ENCODE data around the gene TRPC5OS. TPM values are rescaled to one million over a fixed set of nuclear protein-coding genes. Genes with fewer than 3 reads are reported as not detected.

TRPC5OS gene
- total RNA-seq, 1 donor from 2014 or later, result not detected

- H3K27me3 ChIP-seq (ENCODE audit: low read depth), result no peaks in the 10 kb centered on the region
- intact Hi-C loops (cut with DNase I), result no loop called here
- TF ChIP-seq CTCF (IDR thresholded peaks at IDR 0.05), result no peak
These were observed 28.4 kb upstream of the TRPC5OS start for GRCh38 chrX:111847491-111848133.

GRCh38 chrX:111848541-111848940 is 27.4 kb upstream of the TRPC5OS start:
- Histone ChIP-seq H3K4me3 (no peak overlapping the region), H3K27ac (no peak overlapping the region), H3K4me1 (no peaks in the 10 kb centered on the region), H3K36me3 (no peaks in the 10 kb centered on the region), H3K27me3 (ENCODE audit: low read depth) (no peaks in the 10 kb centered on the region), H3K9me3 (no peaks in the 10 kb centered on the region)
- no peak for ATAC-seq
- no peak for TF ChIP-seq CTCF (IDR thresholded peaks at IDR 0.05)
- no peak for DNase-seq
- intact Hi-C loops (cut with DNase I), result no loop called here

More at GRCh38 chrX:111847491-111848133, 28.4 kb upstream of the TRPC5OS start:
- Histone ChIP-seq H3K27ac (no peak overlapping the region), H3K4me3 (no peak overlapping the region), H3K4me1 (no peaks in the 10 kb centered on the region), H3K36me3 (no peaks in the 10 kb centered on the region), H3K9me3 (no peaks in the 10 kb centered on the region)
- ATAC-seq (no peak), DNase-seq (no peak)

GRCh38 chrX:111850975-111851374 is 25.0 kb upstream of the TRPC5OS start:
- no peaks in the 10 kb centered on the region for H3K27me3 ChIP-seq (ENCODE audit: low read depth)
- H3K27ac ChIP-seq, result no peak overlapping the region
- no peaks in the 10 kb centered on the region for H3K9me3 ChIP-seq
- intact Hi-C loops (cut with DNase I), result no loop called here
- ATAC-seq (no peak), DNase-seq (no peak)
- no peak for TF ChIP-seq CTCF (IDR thresholded peaks at IDR 0.05)
- H3K4me1 ChIP-seq, result no peaks in the 10 kb centered on the region
- H3K4me3 ChIP-seq, result no peak overlapping the region
- H3K36me3 ChIP-seq, result no peaks in the 10 kb centered on the region

- intact Hi-C loops (cut with DNase I), result no loop called here
- H3K9me3 ChIP-seq, result no peaks in the 10 kb centered on the region
- TF ChIP-seq CTCF (IDR thresholded peaks at IDR 0.05), result no peak
- no peak overlapping the region for H3K4me3 ChIP-seq
- H3K27me3 ChIP-seq (ENCODE audit: low read depth), result no peaks in the 10 kb centered on the region
- no peaks in the 10 kb centered on the region for H3K4me1 ChIP-seq
- ATAC-seq (no peak), DNase-seq (no peak)
- no peak overlapping the region for H3K27ac ChIP-seq
- no peaks in the 10 kb centered on the region for H3K36me3 ChIP-seq
These were observed 21.2 kb upstream of the TRPC5OS start for GRCh38 chrX:111854556-111855490.

GRCh38 chrX:111857534-111858060 is 18.4 kb upstream of the TRPC5OS start:
- H3K27me3 ChIP-seq (ENCODE audit: low read depth), result no peaks in the 10 kb centered on the region
- DNase-seq (no peak), ATAC-seq (no peak)
- H3K4me3 ChIP-seq, result no peak overlapping the region
- H3K27ac ChIP-seq, result no peak overlapping the region
- intact Hi-C loops (cut with DNase I), result no loop called here
- TF ChIP-seq CTCF (IDR thresholded peaks at IDR 0.05), result no peak
- no peaks in the 10 kb centered on the region for H3K4me1 ChIP-seq
- H3K36me3 ChIP-seq, result no peaks in the 10 kb centered on the region
- no peaks in the 10 kb centered on the region for H3K9me3 ChIP-seq
